ENCODE data around the gene PRKAG2. TPM values are rescaled to one million over a fixed set of nuclear protein-coding genes. Genes with fewer than 3 reads are reported as not detected.

The PRKAG2 gene
- total RNA-seq, 4 donors from 2014 or later = 19.5 to 30.8 (median 27.6) TPM

DNA sequence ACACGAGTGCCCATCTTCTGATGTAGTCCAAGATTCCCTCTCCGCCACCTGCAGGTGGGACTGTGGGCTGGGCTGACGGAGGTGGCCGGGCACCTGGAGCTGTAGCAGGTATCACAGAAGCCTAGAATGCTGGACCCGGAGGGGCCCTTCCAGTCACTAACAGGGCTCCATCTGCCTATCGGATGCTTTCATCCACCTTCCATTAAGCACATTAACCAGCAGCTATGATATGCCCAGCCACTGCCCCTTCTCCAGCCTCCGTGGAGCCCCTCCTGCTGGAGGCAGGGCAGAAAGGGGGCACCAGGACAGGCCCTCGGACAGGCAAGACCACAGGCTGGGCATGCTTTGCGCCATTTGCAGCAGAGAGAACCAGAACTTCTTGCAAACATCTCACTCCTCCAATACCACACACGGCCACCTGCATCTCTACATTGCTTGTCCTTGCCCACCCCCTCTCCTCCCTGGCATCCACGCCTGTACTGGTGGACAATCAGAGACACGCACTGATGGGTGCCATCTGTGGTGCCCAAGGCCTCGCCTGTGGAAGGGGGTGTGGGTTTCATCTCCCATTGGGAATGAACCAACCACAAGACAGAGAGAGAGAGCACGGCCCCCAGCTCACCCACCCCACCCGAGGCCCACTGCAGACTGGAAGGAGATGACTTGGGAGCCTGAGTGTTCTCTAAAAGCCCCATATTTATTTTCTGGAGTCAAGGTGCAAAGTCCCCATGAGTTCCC, 16.8 kb downstream of the PRKAG2 start:
- WGBS, 2 donors = 94 to 98% methylated on average over 14 to 15 of the region's 15 CpGs
- intact Hi-C loops (cut with DNase I) = no loop called here
- H3K4me3 ChIP-seq (replicated peaks in 1 of 3) = no peak overlapping the region
- no peak overlapping the region for H3K27ac ChIP-seq
- no peaks in the 10 kb centered on the region for H3K9me3 ChIP-seq
- DNase-seq = no peak
- TF ChIP-seq, protein P1, sequence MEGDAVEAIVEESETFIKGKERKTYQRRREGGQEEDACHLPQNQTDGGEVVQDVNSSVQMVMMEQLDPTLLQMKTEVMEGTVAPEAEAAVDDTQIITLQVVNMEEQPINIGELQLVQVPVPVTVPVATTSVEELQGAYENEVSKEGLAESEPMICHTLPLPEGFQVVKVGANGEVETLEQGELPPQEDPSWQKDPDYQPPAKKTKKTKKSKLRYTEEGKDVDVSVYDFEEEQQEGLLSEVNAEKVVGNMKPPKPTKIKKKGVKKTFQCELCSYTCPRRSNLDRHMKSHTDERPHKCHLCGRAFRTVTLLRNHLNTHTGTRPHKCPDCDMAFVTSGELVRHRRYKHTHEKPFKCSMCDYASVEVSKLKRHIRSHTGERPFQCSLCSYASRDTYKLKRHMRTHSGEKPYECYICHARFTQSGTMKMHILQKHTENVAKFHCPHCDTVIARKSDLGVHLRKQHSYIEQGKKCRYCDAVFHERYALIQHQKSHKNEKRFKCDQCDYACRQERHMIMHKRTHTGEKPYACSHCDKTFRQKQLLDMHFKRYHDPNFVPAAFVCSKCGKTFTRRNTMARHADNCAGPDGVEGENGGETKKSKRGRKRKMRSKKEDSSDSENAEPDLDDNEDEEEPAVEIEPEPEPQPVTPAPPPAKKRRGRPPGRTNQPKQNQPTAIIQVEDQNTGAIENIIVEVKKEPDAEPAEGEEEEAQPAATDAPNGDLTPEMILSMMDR (IDR thresholded peaks at IDR 0.05) = no peak
- TF ChIP-seq POLR2A (IDR thresholded peaks at IDR 0.05) = no peak
- H3K36me3 ChIP-seq = no peaks in the 10 kb centered on the region
- H3K27me3 ChIP-seq = no peaks in the 10 kb centered on the region
- H3K4me1 ChIP-seq = no peaks in the 10 kb centered on the region

DNA sequence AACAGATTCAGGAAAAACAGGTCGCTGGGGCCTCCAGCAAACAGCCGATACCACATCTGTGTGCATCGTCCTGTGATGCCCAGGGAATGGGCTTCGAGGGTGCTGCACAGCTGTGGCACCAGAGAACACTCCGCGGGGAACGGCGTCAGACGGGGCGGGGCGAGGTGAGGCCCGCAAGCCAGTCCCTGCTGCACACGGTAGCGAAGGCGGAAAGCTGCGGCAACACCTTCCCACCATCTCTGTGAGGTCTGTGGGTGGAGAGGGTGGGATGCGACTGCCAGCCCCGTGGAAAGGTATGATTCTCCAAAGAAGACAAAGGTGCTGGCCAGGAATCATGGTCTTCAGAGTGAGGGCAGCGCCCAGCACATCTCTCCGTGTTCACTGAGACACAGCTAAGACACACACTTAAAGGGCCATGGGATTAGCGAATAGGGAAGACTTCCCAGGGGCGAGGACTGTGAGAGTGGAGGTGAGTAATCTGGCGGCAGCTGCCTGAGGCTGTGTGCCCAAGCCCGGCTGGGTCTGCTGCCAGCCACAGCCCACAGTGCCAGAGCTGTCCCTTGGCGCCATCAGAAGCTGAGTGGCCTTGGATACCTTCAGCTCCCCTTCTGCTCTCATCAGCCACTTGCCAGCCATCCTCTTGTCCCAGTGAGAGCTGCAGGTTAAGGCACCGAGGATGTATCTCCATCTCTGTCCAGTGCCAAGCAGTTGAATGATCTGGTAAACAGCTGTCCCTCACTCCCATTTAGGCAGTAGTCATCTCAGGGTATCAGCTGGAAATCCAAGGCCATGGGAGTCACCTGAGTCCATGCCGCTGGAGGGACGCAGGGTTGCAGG, 17.6 kb downstream of the PRKAG2 start:
- H3K36me3 ChIP-seq = no peaks in the 10 kb centered on the region
- intact Hi-C loops (cut with DNase I) = no loop called here
- no peaks in the 10 kb centered on the region for H3K4me1 ChIP-seq
- H3K27ac ChIP-seq = no peak overlapping the region
- H3K4me3 ChIP-seq (replicated peaks in 1 of 3) = no peak overlapping the region
- TF ChIP-seq POLR2A (IDR thresholded peaks at IDR 0.05) = no peak
- TF ChIP-seq, protein P1 (IDR thresholded peaks at IDR 0.05) = no peak
- no peaks in the 10 kb centered on the region for H3K9me3 ChIP-seq
- no peak for DNase-seq
- no peaks in the 10 kb centered on the region for H3K27me3 ChIP-seq
- WGBS, 2 donors = 87 to 90% methylated on average over 26 to 27 of the region's 28 CpGs

DNA sequence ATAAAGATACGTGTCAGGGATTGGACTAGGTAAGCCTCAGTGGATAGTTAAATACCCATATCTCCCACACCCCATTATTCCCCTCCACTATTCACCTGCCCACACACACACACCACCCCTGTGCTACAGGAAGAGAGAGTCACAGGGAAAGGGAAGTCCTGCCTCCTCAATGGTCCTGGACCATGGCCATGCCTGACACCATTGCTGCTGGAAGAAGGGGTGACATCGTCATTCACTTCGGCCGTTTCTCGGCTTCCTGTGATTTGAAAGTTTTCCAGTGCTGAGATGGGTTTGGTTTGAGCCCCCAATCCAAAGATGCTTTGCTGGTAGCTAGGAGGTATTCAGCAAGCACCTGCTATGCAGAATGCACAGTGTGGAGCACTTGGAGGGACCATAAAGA, 18.5 kb downstream of the PRKAG2 start:
- no peak for DNase-seq
- TF ChIP-seq POLR2A (IDR thresholded peaks at IDR 0.05) = no peak
- TF ChIP-seq, protein P1 (IDR thresholded peaks at IDR 0.05) = no peak
- H3K27ac ChIP-seq = no peak overlapping the region
- H3K27me3 ChIP-seq = no peaks in the 10 kb centered on the region
- H3K36me3 ChIP-seq = no peaks in the 10 kb centered on the region
- H3K9me3 ChIP-seq = no peaks in the 10 kb centered on the region
- WGBS, 2 donors = 79% methylated on average over 5 of the region's 5 CpGs
- H3K4me1 ChIP-seq = no peaks in the 10 kb centered on the region
- no peak overlapping the region for H3K4me3 ChIP-seq (replicated peaks in 1 of 3)
- intact Hi-C loops (cut with DNase I) = no loop called here

DNA sequence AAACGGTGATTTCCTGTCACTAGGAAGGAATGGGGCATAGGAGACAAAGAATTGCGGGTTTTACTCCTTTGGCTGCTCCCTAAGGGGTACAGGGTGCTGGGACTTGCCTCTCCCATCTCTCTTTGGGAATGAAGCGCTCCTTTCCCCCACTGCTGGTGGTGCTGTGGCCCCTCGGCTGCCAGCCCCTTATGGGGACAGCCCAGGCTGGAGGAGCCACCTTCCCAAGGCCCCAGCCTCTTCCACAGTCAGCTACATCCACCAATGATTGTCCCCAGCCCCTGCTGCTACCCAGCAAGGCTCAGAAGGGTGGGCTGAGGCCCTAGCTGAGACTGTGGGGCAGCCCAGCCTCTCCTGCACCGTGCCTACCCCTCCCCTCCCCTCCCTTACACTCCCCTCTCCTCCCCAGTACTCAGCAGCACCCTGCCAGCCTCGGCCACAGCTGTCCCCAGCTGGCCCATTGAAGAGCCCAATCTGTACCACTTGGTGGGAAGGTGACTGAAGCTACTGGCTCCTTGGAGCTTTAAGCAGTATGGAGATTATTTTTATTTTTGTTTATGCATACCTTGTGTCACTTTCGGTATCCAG, 19.0 kb downstream of the PRKAG2 start:
- H3K9me3 ChIP-seq = no peaks in the 10 kb centered on the region
- no peaks in the 10 kb centered on the region for H3K36me3 ChIP-seq
- no peak for TF ChIP-seq POLR2A (IDR thresholded peaks at IDR 0.05)
- TF ChIP-seq, protein P1 (IDR thresholded peaks at IDR 0.05) = no peak
- intact Hi-C loops (cut with DNase I) = no loop called here
- no peak overlapping the region for H3K4me3 ChIP-seq (replicated peaks in 1 of 3)
- H3K4me1 ChIP-seq = no peaks in the 10 kb centered on the region
- H3K27me3 ChIP-seq = no peaks in the 10 kb centered on the region
- DNase-seq = no peak
- 61 to 75% methylated on average over 5 to 7 of the region's 7 CpGs for WGBS, 2 donors
- no peak overlapping the region for H3K27ac ChIP-seq

Data from thyroid gland (tissue), 4 donors.